GM13976 (cell line): ENCODE results near the gene ACACA.
A peak's percentile ranks its signal among the peaks of the same experiment; 100 is the strongest.

ENCODE experiments used
- DNase-seq: peaks from one replicate; pipeline ENCODE4 v3.0.0; 2012; ENCODE audit warnings: low spot score
- in situ Hi-C: fragments of 300-500 bp; cut with MboI; formaldehyde crosslinking; loops from one replicate; pipeline ENCODE4 v1.12.0; 2022; ENCODE audit warnings: low sequenced_read_pairs, mixed read lengths, inconsistent platforms; ENCODE audit not compliant: unreplicated experiment
- TF ChIP-seq, protein P1 (sequence below): IDR thresholded peaks from 2 replicates; pipeline ENCODE4 v1.5.1; 2012; ENCODE audit warnings: borderline replicate concordance, mild to moderate bottlenecking; ENCODE audit not compliant: insufficient read depth; ENCODE audit errors: extremely low read depth, missing control alignments, control extremely low read depth

ACACA gene

DNA sequence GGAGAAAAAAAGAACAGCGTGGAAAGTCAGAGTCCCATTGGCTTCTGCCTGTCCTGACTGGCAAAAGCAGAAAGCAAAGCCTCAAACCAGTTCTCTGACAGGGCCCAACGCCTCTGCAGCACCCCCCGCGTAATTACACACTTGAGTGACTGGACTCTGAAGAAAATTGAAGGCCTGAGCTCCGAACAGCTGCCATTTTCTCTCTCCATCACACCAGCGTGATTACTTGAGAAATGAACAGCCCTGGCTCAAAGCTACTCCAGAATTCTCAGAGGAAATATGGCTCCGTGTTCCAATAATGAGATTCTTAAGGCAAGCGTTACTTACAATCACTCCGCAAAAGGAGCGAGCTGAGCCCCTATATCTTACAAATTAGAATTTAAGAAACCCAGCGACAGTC lies 173.6 kb downstream of the ACACA start:
- TF ChIP-seq, protein P1, sequence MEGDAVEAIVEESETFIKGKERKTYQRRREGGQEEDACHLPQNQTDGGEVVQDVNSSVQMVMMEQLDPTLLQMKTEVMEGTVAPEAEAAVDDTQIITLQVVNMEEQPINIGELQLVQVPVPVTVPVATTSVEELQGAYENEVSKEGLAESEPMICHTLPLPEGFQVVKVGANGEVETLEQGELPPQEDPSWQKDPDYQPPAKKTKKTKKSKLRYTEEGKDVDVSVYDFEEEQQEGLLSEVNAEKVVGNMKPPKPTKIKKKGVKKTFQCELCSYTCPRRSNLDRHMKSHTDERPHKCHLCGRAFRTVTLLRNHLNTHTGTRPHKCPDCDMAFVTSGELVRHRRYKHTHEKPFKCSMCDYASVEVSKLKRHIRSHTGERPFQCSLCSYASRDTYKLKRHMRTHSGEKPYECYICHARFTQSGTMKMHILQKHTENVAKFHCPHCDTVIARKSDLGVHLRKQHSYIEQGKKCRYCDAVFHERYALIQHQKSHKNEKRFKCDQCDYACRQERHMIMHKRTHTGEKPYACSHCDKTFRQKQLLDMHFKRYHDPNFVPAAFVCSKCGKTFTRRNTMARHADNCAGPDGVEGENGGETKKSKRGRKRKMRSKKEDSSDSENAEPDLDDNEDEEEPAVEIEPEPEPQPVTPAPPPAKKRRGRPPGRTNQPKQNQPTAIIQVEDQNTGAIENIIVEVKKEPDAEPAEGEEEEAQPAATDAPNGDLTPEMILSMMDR: no peak
- in situ Hi-C loops: loop anchor here (25.0 kb wide), 1 partner anchor 621 kb away; the partner anchor contains the start of gene MRM1
- no peak for DNase-seq

DNA sequence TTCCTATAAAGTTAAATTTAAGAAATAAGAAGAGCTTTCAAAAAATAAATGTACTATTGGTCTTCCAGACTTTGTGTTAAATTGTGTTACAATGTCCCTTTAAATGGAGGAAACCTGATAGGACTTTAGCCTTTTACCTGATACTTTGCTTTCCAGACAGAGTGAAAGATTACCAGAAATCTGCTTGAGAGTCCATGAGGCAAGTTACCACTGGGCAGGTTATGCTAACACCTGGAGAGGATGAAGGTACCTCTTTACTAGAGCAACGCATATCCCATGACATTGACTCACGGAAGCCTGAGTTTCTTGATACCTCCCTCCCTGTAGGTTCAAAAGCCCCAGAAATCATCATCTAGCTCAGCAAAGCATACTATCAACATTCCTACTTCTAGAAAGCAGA lies 174.7 kb downstream of the ACACA start:
- in situ Hi-C loops: loop anchor here (25.0 kb wide), 1 partner anchor 620 kb away; the partner anchor contains the start of gene MRM1
- TF ChIP-seq, protein P1: no peak
- no peak for DNase-seq

DNA sequence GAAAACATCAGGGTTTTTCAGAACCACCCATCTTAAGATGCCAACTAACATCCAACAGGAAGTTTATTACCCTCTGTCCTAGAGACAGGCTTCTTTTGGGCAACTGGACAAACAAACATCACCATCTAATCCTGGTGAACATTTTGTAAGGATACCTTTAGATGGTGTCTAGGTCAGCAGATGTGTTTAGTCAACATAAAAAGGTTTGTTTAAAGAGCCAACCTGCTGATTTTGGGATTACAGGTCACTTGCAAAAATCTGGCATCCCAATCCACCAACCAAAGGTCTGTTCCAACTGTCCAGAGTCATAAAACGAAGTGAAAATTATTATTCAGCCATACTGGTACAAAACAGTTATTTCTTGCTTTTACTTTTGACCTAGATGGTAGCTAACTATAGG lies 176.0 kb downstream of the ACACA start:
- TF ChIP-seq, protein P1: no peak
- in situ Hi-C loops: loop anchor here (25.0 kb wide), 1 partner anchor 618 kb away; the partner anchor contains the start of gene MRM1

DNA sequence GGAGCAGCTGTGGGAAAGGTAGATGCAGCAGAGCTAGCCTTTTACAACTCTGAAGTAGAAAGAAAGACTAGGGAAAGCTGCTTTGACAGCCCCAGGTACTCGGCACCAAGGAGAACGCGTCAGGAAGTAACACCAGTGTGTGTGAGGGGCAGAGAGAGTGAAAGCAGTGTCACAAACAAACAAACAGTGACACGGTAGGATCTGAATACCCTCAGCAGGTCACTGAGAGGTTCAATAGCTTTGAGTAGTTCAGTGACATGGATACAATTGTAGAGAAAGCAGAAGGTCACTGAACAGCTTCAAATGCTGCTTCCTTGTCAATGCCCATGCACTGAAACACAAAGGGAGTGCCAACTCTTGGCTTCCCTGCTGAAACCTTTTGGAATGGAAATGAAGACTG lies 181.2 kb downstream of the ACACA start:
- TF ChIP-seq, protein P1: no peak
- in situ Hi-C loops: loop anchor here (25.0 kb wide), 1 partner anchor 613 kb away; the partner anchor contains the start of gene MRM1
- no peak for DNase-seq

More for the DNA sequence above, 176.0 kb downstream of the ACACA start:
- no peak for DNase-seq

DNA sequence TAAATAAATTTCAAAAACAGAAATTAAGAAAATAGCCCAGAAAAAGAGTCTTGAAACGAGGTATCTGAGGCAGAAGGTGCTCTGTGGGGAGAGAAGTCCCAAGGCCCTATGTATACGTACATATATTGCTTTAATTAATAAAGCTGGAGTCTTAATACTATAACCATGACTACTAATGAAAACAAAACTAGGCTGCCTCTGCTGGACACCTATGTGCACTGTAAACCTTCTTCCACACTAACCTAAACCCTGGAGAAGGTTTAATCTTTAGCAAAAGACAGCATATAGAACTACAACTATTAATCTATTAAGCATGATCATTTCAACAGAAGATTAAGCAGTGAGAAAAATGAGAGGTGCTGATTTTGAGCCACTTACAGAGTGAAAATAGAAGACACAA lies 184.8 kb downstream of the ACACA start:
- DNase-seq: no peak
- TF ChIP-seq, protein P1: no peak
- in situ Hi-C loops: no loop called here

DNA sequence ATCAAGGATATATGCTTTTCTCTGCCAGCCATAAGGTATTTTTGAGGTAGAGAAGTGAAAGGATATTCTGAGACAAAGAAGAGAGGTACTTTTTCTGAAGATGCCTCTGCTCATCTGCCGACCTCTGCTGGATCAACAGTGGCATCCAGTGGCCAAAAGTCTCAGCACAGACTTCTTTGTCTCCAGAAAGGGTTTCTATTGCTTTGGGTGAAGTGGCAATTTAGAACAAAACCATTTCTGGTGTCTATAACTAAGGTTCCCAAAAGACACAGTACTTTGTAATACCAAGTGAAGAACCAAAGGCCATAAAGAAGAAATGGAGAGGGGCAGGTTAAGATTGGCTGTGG lies 186.1 kb downstream of the ACACA start:
- in situ Hi-C loops: no loop called here
- peak; percentile 24 for DNase-seq

More for the DNA sequence above, 186.1 kb downstream of the ACACA start:
- TF ChIP-seq, protein P1: peak; percentile 45
